ENCODE measurements around the gene DDX25.
"Not testable (repeated sequence)": the region's sequence is repeated elsewhere in the genome, so short reads cannot be mapped to it uniquely, and the experiment has no call there.

The DDX25 gene

DNA sequence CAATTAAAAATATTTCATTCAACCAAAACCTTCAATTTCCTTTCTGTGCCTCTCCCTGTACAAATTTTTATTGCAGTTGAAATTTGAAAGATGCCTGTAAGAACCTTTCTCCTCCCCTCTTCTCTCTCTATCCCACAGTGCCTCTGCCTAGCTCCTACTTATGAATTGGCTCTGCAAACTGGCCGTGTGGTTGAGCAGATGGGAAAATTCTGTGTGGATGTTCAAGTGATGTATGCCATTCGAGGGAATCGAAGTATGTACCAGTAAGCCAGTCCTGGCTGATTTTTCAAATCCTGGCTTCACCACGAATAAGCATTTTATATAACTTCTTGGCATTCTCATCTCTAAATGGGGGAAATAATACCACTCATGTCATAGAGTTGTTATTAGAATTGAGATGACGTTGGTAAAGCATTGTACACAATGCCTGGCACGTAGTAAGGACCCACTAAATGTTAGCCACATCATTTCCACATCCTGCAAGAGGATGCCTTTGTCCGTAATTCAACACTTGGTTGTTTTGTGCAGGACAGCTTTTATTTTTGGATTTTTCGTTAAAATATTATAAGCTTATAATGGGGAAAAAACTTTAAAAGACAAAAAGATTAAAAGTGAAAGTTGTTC, 6.0 kb downstream of the DDX25 start:
- DNase-seq, result no peak

DNA sequence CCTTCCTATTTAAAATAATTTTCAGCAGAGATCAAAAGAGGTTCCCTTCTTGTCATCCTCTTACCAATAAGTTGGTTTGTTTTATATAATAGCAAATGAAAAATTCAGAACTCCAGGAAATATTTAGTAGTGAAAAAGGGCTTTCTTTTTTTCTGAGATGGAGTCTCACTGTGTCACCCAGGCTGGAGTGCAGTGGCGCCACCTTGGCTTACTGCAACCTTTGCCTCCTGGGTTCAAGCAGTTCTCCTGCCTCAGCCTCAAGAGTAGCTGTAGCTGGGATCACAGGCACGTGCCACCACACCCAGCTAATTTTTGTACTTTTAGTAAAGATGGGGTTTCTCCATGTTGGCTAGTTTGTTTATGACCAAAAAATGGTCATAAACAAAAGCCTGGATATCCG, 10.3 kb downstream of the DDX25 start:
- DNase-seq, result not testable (repeated sequence)

GRCh38 chr11:125916683-125917347, 12.5 kb downstream of the DDX25 start:
- no peak for DNase-seq

DNA sequence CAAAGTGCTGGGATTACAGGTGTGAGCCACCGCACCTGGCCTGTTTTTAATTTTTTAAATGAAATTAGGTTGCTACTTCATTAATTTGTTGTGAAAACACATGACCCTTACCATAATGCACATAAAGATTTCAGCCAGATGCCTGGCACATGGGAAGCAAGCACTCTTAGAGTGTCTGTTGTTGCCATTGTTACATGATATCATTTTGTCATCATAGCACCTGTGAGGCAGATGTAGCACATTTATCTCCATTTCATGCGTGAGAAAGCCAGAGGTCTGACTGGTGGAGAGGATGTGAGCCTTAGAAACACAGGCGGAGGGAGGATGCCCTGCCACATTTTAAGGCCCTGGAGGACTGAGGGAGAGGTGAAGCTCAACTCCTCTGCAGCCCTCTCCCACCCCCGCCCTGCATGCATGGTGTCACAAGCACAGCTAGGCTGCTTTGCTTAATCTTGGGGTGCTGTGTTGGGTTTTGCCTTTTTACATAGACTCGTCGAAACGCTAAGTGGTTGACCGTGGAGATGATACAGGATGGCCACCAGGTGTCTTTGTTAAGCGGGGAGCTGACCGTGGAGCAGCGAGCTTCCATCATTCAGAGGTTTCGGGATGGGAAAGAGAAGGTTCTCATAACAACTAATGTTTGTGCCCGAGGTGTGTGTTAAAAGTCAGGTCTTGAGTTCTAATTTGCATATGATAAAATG, 14.0 kb downstream of the DDX25 start:
- no peak for DNase-seq

- DNase-seq, result no peak
Measured at GRCh38 chr11:125921042-125921441, 16.7 kb downstream of the DDX25 start.

- no peak for DNase-seq
Measured at GRCh38 chr11:125922156-125922555, 17.8 kb downstream of the DDX25 start.

GRCh38 chr11:125923012-125923579, 18.8 kb downstream of the DDX25 start:
- DNase-seq, result peak; percentile 37

GRCh38 chr11:125923633-125924032, 19.3 kb downstream of the DDX25 start:
- DNase-seq, result no peak

DNA sequence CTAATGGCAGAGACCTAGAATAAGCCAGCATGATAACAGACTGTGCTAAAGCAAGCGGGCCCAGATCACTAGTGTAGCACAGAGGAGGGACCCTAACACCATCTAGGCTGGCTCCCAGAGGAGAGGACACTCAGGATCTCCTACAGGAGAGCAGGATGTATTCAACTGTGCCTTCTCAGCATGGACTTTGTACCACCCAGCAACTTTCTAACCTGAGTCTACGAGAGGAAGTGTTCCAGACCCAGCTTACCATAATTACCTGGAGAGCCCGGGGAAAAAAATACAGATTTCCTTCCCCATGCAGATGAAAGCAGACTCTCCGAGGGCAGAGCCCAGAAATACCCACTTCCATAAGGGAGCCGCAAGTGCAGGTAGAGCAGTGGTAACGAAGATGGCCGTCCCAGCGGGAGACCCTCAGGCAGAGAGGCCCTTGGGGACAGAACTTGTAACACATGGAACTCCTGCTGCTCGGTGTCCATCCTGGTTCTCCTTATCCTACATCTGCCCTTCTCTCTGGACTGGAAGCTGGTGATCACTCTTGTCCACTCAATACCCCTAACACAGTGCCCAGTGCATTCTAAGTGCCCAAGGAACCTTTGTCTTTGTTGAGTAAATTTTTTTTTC, 20.2 kb downstream of the DDX25 start:
- no peak for DNase-seq

- no peak for DNase-seq
Measured at GRCh38 chr11:125925247-125925740, 21.0 kb downstream of the DDX25 start.

DNA sequence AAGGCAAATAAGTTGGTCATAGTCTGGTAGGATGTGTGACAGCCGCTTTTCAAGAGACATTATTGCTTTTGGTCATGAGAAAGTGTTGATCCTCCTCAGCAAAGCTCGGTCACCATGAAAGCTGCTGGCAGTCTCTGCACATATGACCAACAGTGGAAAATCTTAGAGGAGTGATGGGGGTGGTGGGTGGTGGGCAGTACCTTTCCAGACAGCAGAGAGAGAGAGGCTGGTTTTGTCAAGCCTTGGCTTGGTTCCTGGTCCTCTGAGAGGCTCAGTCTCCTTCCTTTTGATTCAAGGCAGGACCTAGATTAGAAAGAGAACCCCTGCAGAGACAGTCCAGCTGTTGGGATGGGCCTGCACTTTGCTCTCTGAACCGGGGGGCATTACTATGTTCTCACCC, 21.5 kb downstream of the DDX25 start:
- DNase-seq, result no peak

DNA sequence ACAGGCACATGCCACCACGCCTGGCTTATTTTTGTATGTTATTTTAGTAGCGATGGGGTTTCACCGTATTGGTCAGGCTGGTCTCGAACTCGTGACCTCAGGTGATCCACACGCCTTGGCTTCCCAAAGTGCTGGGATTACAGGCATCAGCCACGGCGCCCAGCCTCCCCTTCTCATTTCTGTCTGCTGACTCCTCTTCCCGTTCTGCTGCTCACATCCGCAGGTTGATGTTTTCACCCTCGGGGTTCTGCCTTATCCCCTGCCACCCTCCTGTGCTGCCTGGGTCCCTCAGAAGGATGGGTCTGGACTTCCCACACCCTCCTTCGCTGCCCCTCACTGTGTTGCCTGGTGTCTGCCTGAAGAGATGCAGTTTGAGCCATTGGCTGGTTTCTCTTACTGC, 22.4 kb downstream of the DDX25 start:
- DNase-seq, result no peak

GRCh38 chr11:125929445-125930075, 25.3 kb downstream of the DDX25 start:
- no peak for DNase-seq

DNA sequence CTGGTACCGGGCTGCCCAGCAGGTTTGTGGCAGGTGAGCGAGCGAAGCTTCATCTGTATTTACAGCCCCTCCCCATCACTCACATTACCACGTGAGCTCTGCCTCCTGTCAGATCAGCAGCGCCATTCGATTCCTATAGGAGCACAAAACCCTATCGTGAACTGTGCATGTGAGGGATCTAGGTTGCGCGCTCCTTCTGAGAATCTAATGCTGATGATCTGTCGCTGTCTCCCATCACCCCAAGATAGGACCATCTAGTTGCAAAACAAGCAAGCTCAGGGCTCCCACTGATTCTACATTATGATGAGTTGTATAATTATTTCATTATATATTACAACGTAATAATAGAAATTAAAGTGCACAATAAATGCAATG, 25.8 kb downstream of the DDX25 start:
- no peak for DNase-seq

DNA sequence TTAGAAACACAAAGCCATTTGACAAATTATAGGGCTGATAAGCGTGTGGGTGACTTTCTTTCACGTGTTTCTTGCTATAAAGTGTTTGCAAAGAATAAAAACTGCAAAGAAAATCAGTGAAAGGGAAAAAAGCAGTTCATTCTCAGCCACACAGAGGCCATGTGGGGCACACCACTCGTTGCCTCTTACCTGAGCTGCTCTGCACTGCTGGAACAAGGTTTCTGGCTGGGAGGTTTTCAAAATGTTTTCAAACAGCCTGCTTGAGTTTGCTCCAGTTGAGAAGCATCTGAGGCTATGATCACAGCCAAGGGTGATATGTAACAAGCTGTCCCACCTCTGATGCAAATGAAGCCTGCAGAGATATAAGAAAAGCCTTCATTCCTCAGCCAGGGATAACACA, 26.8 kb downstream of the DDX25 start:
- DNase-seq, result no peak

- DNase-seq, result no peak
Measured at GRCh38 chr11:125931668-125932067, 27.4 kb downstream of the DDX25 start.

GRCh38 chr11:125932301-125932700, 28.0 kb downstream of the DDX25 start:
- no peak for DNase-seq

DNA sequence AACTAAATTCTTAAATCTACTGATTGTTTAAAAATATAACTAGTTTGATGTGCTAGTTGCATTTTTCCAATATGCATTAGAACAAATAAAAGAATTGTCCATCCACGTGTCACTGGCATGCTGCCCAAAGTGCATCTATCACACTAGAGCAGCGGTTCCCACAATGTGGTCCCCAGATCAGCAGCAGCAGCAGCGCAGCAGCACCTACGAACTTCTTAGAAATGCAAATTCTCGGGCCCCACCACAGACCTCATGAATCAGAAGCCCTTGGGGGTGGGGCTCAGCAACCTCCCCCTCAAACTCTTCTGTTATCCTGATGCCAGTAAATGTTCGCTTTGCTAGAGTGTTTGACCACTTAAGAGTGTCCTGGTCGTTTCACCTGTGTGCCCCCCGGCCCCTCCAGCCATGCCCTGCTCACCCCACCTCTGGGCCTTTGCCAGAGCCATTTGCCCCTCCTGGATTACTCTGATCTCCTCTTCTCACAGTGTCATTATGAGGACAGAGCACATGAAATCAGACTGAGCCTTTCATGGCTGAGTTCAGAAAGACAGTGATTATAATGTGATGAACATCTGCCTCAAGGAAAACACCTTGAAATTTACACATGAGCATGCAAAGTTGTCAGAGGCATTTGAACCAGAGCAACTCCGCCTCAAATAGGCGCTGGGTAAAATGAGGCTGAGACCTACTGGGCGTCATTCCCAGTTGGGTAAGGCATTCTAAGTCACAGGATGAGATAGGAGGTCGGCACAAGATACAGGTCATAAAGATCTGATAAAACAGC, 28.9 kb downstream of the DDX25 start:
- DNase-seq, result no peak

GRCh38 chr11:125934473-125934872, 30.2 kb downstream of the DDX25 start:
- DNase-seq, result no peak

- no peak for DNase-seq
Measured at GRCh38 chr11:125935056-125935455, 30.7 kb downstream of the DDX25 start.

GRCh38 chr11:125935618-125936199, 31.4 kb downstream of the DDX25 start:
- DNase-seq, result no peak

- no peak for DNase-seq
Measured at GRCh38 chr11:125938418-125938817, 34.1 kb downstream of the DDX25 start.
